OCI-M2 (cell line): ENCODE results near the gene RIPOR3.
"Not testable (repeated sequence)": the region's sequence is repeated elsewhere in the genome, so short reads cannot be mapped to it uniquely, and the experiment has no call there.

Experiments used
- DNase-seq: peaks from one replicate; lab custom pipeline; 2025; ENCODE audit not compliant: unreplicated experiment; lab: John Stamatoyannopoulos, UW

Gene RIPOR3

DNA sequence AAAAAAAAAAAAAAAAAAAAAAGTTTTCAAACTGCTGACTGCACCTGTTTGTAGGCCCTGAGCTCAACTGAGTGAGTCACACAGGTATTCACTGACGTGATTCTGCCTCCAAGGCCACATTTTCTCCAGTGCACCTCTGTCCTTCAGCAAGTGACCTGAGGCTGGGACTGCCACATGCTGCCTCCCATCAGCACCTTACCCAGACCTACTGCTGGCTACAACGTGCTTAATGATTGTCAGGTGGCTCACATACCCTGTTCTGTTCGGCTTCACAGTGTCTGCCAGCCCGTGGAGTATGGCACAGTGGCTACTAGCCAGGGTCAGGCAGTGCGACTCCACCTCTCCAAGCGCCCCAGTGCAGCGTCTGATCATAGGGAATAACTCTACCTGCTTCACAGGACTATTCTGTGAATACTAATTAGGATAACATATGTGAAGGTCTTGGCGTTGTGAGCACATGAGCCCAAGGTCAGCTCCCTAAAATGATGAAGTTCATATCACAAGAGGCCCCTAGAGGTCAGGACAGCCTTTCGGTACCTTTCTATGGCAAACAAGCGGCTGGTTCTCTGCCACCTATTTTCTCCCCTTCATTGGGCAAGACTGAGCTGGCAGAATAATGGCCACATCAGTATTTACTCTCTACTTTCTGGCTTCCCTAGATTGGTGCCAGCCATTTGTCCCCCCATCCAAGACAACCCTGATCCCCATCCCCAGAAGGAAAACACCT is 28.1 kb downstream of the RIPOR3 start:
- DNase-seq = no peak

- DNase-seq = no peak
Observed at GRCh38 chr20:50659975-50660670, 31.2 kb downstream of the RIPOR3 start.

- DNase-seq = no peak
Observed at GRCh38 chr20:50658804-50659380, 32.5 kb downstream of the RIPOR3 start.

GRCh38 chr20:50655311-50655880 is 35.9 kb downstream of the RIPOR3 start:
- DNase-seq = no peak

DNA sequence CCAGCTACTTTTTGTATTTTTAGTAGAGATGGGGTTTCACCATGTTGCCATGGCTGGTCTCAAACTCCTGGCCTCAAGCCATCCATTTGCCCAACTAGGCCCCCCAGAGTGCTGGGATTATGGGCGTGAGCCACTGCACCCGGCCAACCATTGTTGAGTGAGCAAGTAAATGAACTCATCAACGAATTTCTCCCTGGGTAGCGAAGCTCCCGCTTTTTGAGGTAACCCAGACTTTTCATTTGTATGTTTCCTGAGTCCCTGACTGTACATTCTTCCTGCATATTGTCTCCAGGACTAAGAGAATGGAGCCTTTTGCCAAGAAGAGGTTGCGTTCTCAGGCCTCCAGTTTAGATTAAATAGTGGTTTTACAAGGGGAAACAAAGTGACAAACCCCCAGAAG is 36.4 kb downstream of the RIPOR3 start:
- no peak for DNase-seq

DNA sequence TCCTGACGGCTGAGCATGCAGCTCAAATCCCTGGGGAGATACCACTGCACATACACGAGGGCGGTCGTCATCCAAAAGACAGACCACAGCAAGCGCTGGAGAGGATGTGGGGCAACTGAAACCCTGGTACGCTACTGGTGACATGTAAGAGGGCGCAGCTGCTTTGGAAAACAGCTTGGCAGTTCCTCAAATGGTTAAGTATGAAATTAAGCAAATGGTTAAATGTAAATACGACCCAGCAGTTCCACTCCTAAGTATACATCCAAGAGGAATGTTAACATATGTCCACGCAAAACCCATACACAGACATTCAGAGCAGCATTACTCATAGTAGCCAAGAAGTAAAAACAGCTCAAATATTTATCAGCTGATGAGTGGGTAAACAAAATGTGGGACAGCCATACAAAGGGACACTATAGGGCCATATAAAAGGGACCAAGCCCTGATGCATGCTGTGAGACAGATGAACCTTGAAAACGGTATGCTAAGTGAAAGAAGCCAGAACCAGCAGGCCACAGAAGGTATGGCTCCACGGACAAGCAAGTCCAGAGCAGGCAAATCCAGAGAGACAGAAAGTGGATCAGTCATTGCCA is 38.5 kb downstream of the RIPOR3 start:
- no peak for DNase-seq

DNA sequence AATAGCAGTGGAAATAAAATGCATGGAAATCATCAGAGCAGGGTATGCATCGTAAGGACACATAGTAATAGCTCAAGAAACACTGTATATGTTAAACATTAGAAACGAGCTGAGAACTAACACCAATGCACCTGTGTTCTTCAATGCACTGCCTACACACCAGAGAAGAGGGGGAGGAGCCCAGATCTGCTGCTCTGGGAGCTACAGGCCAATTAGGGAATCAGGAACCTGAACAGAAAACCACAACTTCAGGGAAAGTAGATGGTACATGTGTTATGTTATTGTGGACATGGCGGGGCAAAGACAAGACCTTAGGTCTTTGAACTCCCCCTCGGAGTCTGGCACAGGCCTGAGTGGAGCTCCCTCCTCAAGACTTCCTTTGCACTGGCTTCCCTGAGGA is 39.7 kb downstream of the RIPOR3 start:
- DNase-seq = no peak

DNA sequence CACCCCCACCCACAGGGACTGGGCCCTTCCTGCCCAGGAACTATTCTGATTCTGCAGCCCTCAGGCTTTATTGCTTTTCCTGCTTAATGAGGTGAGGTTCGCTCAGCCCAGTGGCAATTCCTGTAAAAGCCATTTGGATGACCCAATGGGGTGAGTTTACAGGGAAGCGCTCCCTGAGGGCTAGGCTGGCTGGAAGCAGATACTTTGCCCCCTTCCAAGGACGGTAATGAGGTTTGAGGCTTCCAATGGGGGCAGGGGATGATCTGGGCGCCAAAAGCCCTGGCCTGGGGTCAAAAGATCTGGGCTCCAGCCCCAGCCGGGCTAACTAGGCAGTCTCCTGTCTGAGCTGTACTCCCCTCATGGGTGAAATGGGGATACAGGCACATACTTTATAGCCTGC is 41.8 kb downstream of the RIPOR3 start:
- DNase-seq = no peak

DNA sequence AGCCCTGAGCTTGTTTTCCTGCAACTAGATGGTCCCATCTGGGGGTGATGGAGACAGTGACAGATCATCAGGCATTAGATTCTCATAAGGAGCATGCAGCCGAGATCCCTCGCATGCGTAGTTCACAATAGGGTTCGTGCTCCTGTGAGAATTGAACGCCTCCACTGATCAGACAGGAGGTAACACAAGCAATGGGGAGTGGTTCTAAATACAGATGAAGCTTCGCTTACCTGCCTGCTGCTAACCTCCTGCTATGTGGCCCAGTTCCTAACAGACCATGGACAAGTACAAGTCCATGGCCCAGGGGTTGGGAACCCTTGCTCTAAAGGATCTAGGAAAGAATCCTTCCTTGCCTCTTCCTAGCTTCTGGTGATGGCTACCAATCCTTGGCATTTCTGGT is 42.7 kb downstream of the RIPOR3 start:
- DNase-seq = no peak

DNA sequence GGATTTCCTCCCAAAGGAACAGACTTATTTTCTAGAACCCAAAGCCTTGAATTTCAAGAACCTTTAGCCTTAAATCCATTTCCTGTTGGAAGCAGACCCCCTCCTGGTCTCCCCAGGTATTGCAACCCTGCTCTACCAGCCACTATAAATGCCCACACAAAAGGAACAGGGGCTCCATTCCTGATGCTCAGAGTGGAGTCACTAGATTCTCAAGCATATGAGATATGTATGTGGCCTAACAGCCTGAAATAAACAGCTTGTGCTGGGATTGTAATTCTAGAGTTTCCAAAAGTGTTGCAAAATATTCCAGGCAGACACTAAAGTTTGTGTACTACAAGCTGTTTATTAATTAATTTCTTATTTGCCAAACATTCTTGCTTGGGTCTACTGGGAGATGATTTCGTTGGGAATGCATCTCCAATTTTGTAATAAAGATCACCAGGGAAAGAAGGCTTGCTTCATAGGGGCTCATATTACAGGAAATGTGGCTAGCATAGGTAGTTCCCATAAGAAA is 44.8 kb downstream of the RIPOR3 start:
- no peak for DNase-seq

DNA sequence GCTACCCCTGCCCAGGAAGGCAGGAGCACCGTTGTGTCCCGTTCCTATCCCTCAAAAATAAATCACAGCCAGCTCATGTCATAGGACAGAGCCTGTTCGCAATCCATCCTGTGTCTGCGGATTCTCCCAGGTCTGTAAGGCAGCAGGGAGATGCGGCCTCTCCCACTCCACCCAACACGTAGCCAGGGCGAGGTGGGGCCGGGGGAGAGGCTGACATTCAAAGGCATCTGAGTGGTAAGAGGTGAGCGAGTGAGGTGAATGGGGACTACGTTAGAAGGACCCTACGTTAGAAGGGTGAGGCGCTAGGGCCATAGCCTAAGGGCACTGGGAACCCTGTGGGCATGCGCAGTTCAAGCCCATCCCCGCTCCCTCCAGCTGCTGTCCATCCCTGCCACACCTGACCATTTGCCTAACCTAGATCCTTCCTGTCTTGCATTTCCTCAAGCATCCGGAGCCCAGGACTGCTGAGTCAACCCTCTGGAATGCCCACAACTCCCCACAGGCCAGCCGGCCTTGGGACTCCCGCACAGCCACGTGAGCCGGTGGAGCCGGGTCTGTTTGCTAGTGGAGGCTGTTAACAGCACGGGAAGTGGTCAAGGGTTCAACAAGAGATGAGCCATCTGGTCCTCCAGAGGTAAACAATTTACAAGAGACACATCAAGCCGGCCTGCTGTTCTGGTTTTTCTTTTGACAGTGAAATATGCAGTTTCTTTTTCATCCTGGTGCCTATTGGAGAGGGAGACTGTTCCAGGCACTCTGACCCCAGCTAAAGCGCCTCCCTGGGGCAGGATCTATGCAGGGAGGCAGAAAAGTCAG is 45.9 kb downstream of the RIPOR3 start:
- no peak for DNase-seq

DNA sequence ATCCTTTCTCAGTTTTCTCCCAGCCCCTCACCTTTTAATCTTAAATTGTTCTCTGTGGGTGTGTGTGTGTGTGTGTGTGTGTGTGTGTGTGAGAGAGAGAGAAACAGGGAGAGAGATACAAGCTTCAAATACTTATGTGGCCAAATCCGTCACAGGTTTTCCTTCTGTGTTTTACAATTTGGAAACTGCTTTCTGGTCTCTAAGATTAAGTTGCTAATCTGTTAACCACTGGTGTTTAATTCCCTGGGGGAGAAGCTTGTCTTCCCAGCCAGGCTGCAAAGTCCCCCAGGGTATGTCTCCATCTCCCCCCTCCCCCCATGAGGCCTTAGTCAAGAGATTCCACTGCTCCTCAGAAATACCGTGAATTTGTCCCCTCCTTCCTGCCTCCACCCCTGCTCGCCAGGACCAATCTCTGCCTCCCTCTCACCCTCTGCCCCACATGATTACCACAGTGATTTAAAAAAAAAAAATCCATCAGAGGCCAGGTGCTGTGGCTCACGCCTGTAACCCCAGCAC is 49.0 kb downstream of the RIPOR3 start:
- DNase-seq = peak; percentile 63

DNA sequence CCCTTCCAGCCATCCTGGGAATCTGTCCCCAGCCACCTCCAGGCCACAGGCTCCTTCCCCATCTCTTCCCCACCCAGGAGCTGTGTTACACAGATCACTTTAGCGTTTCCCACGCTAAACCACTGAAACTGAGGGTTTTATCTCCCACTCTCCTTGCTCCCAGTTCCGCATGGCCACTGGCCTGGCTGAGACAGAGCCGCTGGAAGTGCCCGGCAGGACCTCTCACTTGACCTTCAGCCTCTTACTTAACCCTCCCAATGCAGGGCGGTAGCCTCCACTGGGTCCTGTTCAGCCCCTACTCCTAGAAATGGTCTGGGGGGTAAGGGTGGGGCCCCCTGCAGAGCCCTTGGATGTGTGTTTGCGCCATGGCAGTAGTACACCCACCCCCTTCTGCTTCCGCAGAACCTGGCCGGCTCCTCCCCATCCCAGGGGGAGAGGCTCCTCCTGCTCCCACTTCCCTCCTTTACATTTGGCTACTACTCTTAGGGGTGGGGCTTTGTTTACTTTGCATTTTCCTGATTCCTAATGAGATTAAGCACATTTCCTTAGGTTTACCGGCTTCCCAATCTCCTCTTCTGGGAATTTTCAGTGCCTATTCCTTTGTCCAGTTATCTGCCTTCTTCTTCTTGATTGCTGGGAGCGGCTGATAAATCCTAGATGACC is 49.6 kb downstream of the RIPOR3 start:
- not testable (repeated sequence) for DNase-seq

DNA sequence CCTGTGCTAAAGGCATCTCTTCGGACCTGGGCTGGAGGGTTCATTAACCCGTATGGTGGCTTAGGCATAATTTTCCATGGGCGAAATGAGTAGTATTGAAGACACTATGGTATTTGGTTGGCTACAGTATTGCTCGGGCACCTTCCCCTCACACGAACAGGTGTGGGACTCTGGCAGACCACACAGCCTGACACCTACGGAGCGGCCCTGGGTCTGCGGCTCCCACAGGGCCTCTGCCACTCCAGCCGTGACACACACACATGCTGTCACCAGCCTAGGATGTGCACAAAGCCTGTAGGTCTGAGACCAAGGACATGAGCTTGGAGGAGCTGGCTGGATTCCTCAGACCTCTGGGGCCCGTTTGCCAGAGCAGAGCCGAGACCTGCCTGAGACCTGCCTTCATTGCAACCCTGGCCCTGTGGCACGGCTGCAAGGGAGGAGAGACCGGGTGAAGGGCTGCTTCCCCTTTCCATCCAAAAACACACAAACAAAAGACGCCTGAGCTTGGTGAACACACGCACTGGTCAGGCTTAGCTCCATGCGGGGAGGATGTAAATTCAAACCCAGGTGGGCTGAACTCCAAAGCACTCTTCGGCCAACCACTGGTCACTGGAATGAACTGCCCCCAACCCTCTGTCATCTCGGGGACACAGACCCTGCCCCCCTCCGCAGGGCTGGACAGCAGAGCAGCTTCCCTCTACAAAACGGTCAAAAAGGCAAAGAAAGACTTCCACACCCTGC is 51.2 kb downstream of the RIPOR3 start:
- DNase-seq = not testable (repeated sequence)

DNA sequence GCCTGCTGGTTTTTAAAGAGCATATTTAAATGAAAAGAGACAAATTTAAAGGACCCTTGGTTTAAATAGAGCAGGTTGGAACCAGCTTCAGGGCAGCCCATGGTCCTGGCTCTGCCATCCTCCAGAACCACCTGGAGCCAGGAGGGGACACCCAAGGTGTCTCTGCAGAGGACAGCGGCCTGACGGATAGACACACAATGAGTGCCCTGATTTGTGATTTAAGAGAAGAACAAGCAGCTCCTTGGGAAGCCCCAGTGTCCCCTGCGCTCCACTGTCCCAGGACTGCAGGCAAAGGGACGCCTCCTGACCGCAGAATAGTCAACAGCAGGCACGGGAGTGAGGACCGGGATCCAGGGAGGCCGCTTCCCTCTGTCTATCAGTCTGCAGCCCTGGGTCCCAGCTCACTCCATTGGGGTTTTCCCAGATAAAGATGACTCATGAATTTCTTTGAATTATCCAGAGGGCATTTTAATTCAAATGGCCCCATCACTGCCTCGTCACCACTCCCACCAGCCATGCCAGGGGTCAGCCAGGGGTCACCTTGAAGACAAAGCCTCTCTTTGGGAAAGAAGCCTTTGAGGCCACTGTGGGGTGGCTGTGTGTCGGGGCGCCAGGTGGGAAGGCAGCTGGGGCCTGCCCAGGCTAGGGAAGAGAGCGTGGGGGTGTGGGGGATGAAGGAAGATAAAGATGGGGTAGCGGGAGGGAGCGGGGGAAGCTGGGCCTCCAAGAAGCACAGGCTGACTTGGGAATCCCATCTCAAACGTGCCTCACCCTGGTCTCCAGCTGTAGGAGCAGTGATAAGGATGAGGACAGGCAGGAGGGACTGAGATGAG is 53.1 kb downstream of the RIPOR3 start:
- not testable (repeated sequence) for DNase-seq

DNA sequence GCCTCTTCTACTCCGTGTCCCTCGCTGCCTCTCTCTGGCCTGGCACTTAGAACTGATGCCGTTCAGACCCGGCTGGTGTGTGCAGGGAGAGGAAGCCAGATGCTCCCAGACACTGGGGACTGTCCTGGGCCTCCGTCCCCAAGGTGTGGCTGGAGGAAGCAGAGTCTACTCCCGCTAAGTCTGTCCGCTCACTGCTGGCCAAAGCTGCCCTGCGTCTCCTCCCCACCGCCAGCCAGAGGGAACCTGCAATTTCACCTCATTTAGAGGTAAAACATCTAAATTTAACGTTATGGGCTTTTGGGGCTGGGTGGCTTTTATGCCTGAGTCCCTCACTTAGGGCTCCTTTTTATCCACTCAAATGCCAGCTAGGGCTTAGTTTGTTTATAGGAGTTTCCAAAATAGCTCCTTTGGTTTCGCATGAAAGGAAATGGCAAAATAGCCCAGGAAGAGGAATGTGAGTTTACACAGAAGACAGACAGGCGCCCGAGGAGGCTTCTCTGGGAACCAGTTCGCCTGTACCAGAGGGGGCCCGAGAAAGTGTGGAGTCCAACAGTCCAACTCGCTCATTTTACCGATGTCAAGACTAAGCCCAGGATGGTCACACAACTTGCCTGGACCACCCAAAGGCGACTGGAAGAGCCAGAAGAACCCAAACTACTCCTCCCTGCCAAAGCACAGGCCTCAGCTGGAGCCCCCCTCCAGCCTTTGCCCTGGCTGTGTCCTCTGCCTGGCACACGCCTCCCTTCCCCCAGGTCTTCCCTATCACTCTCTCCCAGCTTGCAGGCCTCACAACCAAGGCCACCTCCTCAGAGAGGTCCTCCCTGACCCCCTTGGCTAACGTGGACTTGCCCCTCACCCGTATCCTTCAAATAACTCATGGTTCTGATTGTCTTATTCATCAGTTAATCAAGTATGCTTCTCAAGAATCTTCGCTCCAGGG is 54.5 kb downstream of the RIPOR3 start:
- no peak for DNase-seq
